SK-N-SH (cell line): ENCODE data around the gene KRTAP5-9. TPM values are rescaled to one million over a fixed set of nuclear protein-coding genes. Genes with fewer than 3 reads are reported as not detected.
A peak's percentile ranks its signal among the peaks of the same experiment; 100 is the strongest.

ENCODE experiments used
- CTCF ChIP-seq: fragments of 200-600 bp; sonication (generic); IDR thresholded peaks from 2 replicates; pipeline ENCODE4 v1.6.1; 2017; ENCODE audit warnings: antibody characterized with exemption, mild to moderate bottlenecking, moderate library complexity
- ELF1 ChIP-seq: IDR thresholded peaks from 2 replicates; pipeline ENCODE4 v1.4.0; 2012
- EP300 ChIP-seq, 2 experiments: IDR thresholded peaks; 2 replicates each; pipeline versions ENCODE4 v1.4.0 to v1.6.1; 2012; ENCODE audit warnings: borderline replicate concordance in 1 of 2, low read depth in 1 of 2, low read length in 1 of 2
- FOSL2 ChIP-seq: IDR thresholded peaks from 2 replicates; pipeline ENCODE4 v1.4.0; 2012; ENCODE audit warnings: low read depth, mild to moderate bottlenecking, moderate library complexity, borderline replicate concordance
- FOXJ3 ChIP-seq: sonication (generic); formaldehyde crosslinking; IDR thresholded peaks from 2 replicates; pipeline ENCODE4 v1.5.1; 2020; ENCODE audit warnings: mild to moderate bottlenecking, missing genetic modification reagents
- GABPA ChIP-seq: IDR thresholded peaks from 2 replicates; pipeline ENCODE4 v1.4.0; 2012; ENCODE audit warnings: low read depth, mild to moderate bottlenecking
- GATA2 ChIP-seq: sonication (generic); formaldehyde crosslinking; IDR thresholded peaks from 2 replicates; pipeline ENCODE4 v1.5.0; 2020; ENCODE audit warnings: mild to moderate bottlenecking, missing genetic modification reagents
- JUND ChIP-seq: IDR thresholded peaks from 2 replicates; pipeline ENCODE4 v1.4.0; 2012
- MEF2A ChIP-seq: IDR thresholded peaks from 2 replicates; pipeline ENCODE4 v1.4.0; 2012; ENCODE audit warnings: low read depth, borderline replicate concordance
- MXI1 ChIP-seq: IDR thresholded peaks from 2 replicates; pipeline ENCODE4 v1.6.1; 2012; ENCODE audit warnings: mild to moderate bottlenecking, low read depth, low read length, improper control_type of control experiment
- NFIC ChIP-seq: IDR thresholded peaks from 2 replicates; pipeline ENCODE4 v1.4.0; 2012; ENCODE audit warnings: borderline replicate concordance
- NRF1 ChIP-seq: IDR thresholded peaks from 2 replicates; pipeline ENCODE4 v1.6.1; 2012; ENCODE audit warnings: low read depth, mild to moderate bottlenecking, low read length
- PBX3 ChIP-seq: IDR thresholded peaks from 2 replicates; pipeline ENCODE4; 2012
- POLR2AphosphoS5 ChIP-seq: IDR thresholded peaks from 2 replicates; pipeline ENCODE4 v1.6.1; 2012; ENCODE audit warnings: low read depth, low read length
- RAD21 ChIP-seq: IDR thresholded peaks from 2 replicates; pipeline ENCODE4 v1.6.1; 2012; ENCODE audit warnings: mild to moderate bottlenecking, low read length
- RCOR1 ChIP-seq: fragments of 150-350 bp; IDR thresholded peaks from 2 replicates; pipeline ENCODE4 v1.6.1; 2017; ENCODE audit warnings: antibody characterized with exemption, low read length
- RFX5 ChIP-seq: IDR thresholded peaks from 2 replicates; pipeline ENCODE4 v1.6.1; 2012; ENCODE audit warnings: mild to moderate bottlenecking, improper control_type of control experiment, low read length
- RXRA ChIP-seq: IDR thresholded peaks from 2 replicates; pipeline ENCODE4 v1.4.0; 2012; ENCODE audit warnings: low read depth, mild to moderate bottlenecking, borderline replicate concordance
- SIN3A ChIP-seq: IDR thresholded peaks from 2 replicates; pipeline ENCODE4 v1.6.1; 2012; ENCODE audit warnings: low read depth, mild to moderate bottlenecking, low read length, moderate library complexity, borderline replicate concordance
- SMC3 ChIP-seq: IDR thresholded peaks from 2 replicates; pipeline ENCODE4 v1.6.1; 2012; ENCODE audit warnings: low read depth, low read length, improper control_type of control experiment
- TAF1 ChIP-seq: IDR thresholded peaks from 2 replicates; pipeline ENCODE4 v1.6.1; 2012; ENCODE audit warnings: low read depth, mild to moderate bottlenecking, low read length, moderate library complexity, borderline replicate concordance
- TCF12 ChIP-seq: IDR thresholded peaks from 2 replicates; pipeline ENCODE4 v1.4.0; 2012
- USF1 ChIP-seq: IDR thresholded peaks from 2 replicates; pipeline ENCODE4 v1.4.0; 2012; ENCODE audit warnings: low read depth, borderline replicate concordance
- ZBTB33 ChIP-seq: IDR thresholded peaks from 2 replicates; pipeline ENCODE4 v1.4.0; 2012; ENCODE audit warnings: low read depth, borderline replicate concordance
- polyA plus RNA-seq, 3 experiments: library from polyadenylated mRNA; depleted of rRNA; stranded (reverse); fragments of >200 nt; gene quantifications; 2 replicates each; pipeline ENCODE4 v1.2.3, GENCODE V29; 2012

Gene KRTAP5-9
- polyA plus RNA-seq, 1 of the 3 experiments (the other 2 are of a cell fraction): not detected

GRCh38 chr11:71580057-71581003 lies 32.1 kb downstream of the KRTAP5-9 start (continued):
- TF ChIP-seq ZBTB33 (no peak), RCOR1 (0 out of 2 replicates have a peak, but pooled peaks have one; percentile 23), NRF1 (no peak), FOXJ3 (no peak), POLR2AphosphoS5 (no peak), TAF1 (no peak), EP300 (IDR thresholded peaks at IDR 0.05; ENCODE audit: borderline replicate concordance in 1 of 2, low read depth in 1 of 2, low read length in 1 of 2) (no peak), PBX3 (no peak), NFIC (no peak), MEF2A (no peak), SIN3A (no peak), SMC3 (no peak), TCF12 (no peak), USF1 (no peak), JUND (no peak), GATA2 (no peak), RXRA (no peak), RAD21 (peak; percentile 31), CTCF (peak; percentile 67), MXI1 (no peak), GABPA (no peak), FOSL2 (no peak), ELF1 (no peak), RFX5 (no peak)
